HCEC 1CT (cell line): ENCODE results near the gene BAD.
"Not testable (repeated sequence)": the region's sequence is repeated elsewhere in the genome, so short reads cannot be mapped to it uniquely, and the experiment has no call there.

Experiments used
- DNase-seq: peaks from one replicate; pipeline ENCODE4 v3.0.0-alpha.2; 2017

BAD gene

GRCh38 chr11:64314805-64315561, 30.5 kb upstream of the BAD start:
- no peak for DNase-seq

GRCh38 chr11:64314146-64314804, 29.8 kb upstream of the BAD start:
- no peak for DNase-seq

- no peak for DNase-seq
These were observed 29.2 kb upstream of the BAD start for GRCh38 chr11:64313491-64314145.

GRCh38 chr11:64312947-64313346, 28.5 kb upstream of the BAD start:
- no peak for DNase-seq

GRCh38 chr11:64307795-64308194, 23.3 kb upstream of the BAD start:
- DNase-seq, result not testable (repeated sequence)

GRCh38 chr11:64306876-64307622, 22.6 kb upstream of the BAD start:
- DNase-seq, result no peak

- no peak for DNase-seq
These were observed 22.1 kb upstream of the BAD start for GRCh38 chr11:64306563-64306875.

- DNase-seq, result peak; percentile 46
These were observed 21.5 kb upstream of the BAD start for GRCh38 chr11:64305691-64306562.

- DNase-seq, result peak; percentile 97
These were observed 20.7 kb upstream of the BAD start, which contains the start of gene ESRRA for GRCh38 chr11:64305075-64305690. Gene ESRRA, plus strand, starts transcription at chr11:64305524. Its CDS starts 1,656 bp downstream, at chr11:64307180.

- DNase-seq, result peak; percentile 89
These were observed 20.0 kb upstream of the BAD start for GRCh38 chr11:64304316-64305072.

GRCh38 chr11:64304032-64304315, 19.5 kb upstream of the BAD start:
- no peak for DNase-seq

- no peak for DNase-seq
These were observed 18.9 kb upstream of the BAD start for GRCh38 chr11:64303109-64304031.

- no peak for DNase-seq
These were observed 15.6 kb upstream of the BAD start, which contains the start of gene CATSPERZ for GRCh38 chr11:64299847-64300648. Gene CATSPERZ, plus strand, starts transcription at chr11:64300358. Its CDS starts 53 bp downstream, at chr11:64300411.

GRCh38 chr11:64298966-64299846, 14.7 kb upstream of the BAD start:
- DNase-seq, result no peak

- DNase-seq, result no peak
These were observed 13.4 kb upstream of the BAD start for GRCh38 chr11:64297699-64298358.

GRCh38 chr11:64296830-64297698, 12.6 kb upstream of the BAD start:
- no peak for DNase-seq
